Mesenchymal stem cell (in vitro differentiated cells and primary cell): Measurements from ENCODE around the gene DGKZ.

ENCODE experiments used
- DNase-seq: peaks from one replicate; pipeline ENCODE4 v3.0.0-alpha.2; 2013
- H2AFZ ChIP-seq: one replicate; pipeline ENCODE4 v1.6.1; 2013; ENCODE audit warnings: low read depth, mild to moderate bottlenecking, control low read depth, inconsistent platforms, low read length, moderate library complexity
- H2AK5ac ChIP-seq: 2 replicates; pipeline ENCODE4 v1.6.1; 2013; ENCODE audit warnings: low read length, moderate library complexity, mild to moderate bottlenecking, inconsistent platforms; ENCODE audit not compliant: severe bottlenecking
- H2BK120ac ChIP-seq: one replicate; pipeline ENCODE4 v1.6.1; 2013; ENCODE audit warnings: low read depth, mild to moderate bottlenecking, inconsistent platforms, low read length, moderate library complexity
- H2BK12ac ChIP-seq, 2 experiments: one replicate each; pipeline ENCODE4 v1.6.1; 2013; ENCODE audit warnings: inconsistent platforms in 2 of 2, low read length in 2 of 2, mild to moderate bottlenecking in 2 of 2, moderate library complexity in 2 of 2, control low read depth in 1 of 2
- H2BK15ac ChIP-seq: one replicate; pipeline ENCODE4 v1.6.1; 2013; ENCODE audit warnings: mild to moderate bottlenecking, low read depth, inconsistent platforms; ENCODE audit not compliant: poor library complexity, severe bottlenecking
- H2BK5ac ChIP-seq: 2 replicates; pipeline ENCODE4 v1.6.1; 2013; ENCODE audit warnings: low read depth, mild to moderate bottlenecking, low read length, control low read depth, inconsistent platforms; ENCODE audit not compliant: poor library complexity, severe bottlenecking
- H3K14ac ChIP-seq, 2 experiments: one replicate each; pipeline ENCODE4 v1.6.1; 2013; ENCODE audit warnings: inconsistent platforms in 2 of 2, low read length in 2 of 2, control low read depth in 1 of 2, mild to moderate bottlenecking in 1 of 2, moderate library complexity in 1 of 2
- H3K18ac ChIP-seq, 2 experiments: one replicate each; pipeline ENCODE4 v1.6.1; 2013; ENCODE audit warnings: inconsistent platforms in 2 of 2, low read length in 2 of 2, control low read depth in 1 of 2, low read depth in 1 of 2, mild to moderate bottlenecking in 1 of 2
- H3K23ac ChIP-seq, 2 experiments: one replicate each; pipeline ENCODE4 v1.6.1; 2013; ENCODE audit warnings: inconsistent platforms in 2 of 2, low read length in 2 of 2, mild to moderate bottlenecking in 2 of 2, moderate library complexity in 2 of 2, control low read depth in 1 of 2
- H3K27ac ChIP-seq: 2 replicates; pipeline ENCODE4 v1.5.1; 2013; ENCODE audit warnings: mild to moderate bottlenecking, moderate library complexity, low read length, control low read depth, inconsistent platforms; ENCODE audit not compliant: poor library complexity, severe bottlenecking
- H3K27me3 ChIP-seq, 2 experiments: 2 replicates each; pipeline versions ENCODE4 v1.6.1 to v1.7.0; 2013; ENCODE audit warnings: low read length in 2 of 2, mild to moderate bottlenecking in 2 of 2, moderate library complexity in 2 of 2, control low read depth in 1 of 2, inconsistent platforms in 1 of 2; ENCODE audit not compliant: control insufficient read depth in 1 of 2, insufficient read depth in 1 of 2
- H3K36me3 ChIP-seq, 2 experiments: 2 replicates each; pipeline versions ENCODE4 v1.6.1 to v1.7.0; 2013; ENCODE audit warnings: low read length in 2 of 2, control low read depth in 1 of 2, inconsistent platforms in 1 of 2, low read depth in 1 of 2, mild to moderate bottlenecking in 1 of 2; ENCODE audit not compliant: insufficient read depth in 2 of 2, control insufficient read depth in 1 of 2
- H3K4ac ChIP-seq, 2 experiments: one replicate each; pipeline ENCODE4 v1.6.1; 2013; ENCODE audit warnings: inconsistent platforms in 2 of 2, low read length in 2 of 2, mild to moderate bottlenecking in 2 of 2, moderate library complexity in 2 of 2, control low read depth in 1 of 2, low read depth in 1 of 2
- H3K4me1 ChIP-seq: 2 replicates; pipeline ENCODE4 v1.6.1; 2013; ENCODE audit warnings: low read depth, low read length, control low read depth; ENCODE audit not compliant: control insufficient read depth, insufficient read depth
- H3K4me2 ChIP-seq: 2 replicates; pipeline ENCODE4 v1.6.1; 2013; ENCODE audit warnings: low read length, mild to moderate bottlenecking, inconsistent platforms; ENCODE audit not compliant: poor library complexity, severe bottlenecking
- H3K4me3 ChIP-seq, 2 experiments: 2 replicates each; pipeline versions ENCODE4 v1.5.1 to v1.7.0; 2013; ENCODE audit warnings: low read length in 2 of 2, mild to moderate bottlenecking in 2 of 2, control low read depth in 1 of 2, low read depth in 1 of 2; ENCODE audit not compliant: insufficient read depth in 1 of 2
- H3K79me1 ChIP-seq: replicated peaks from 2 replicates; pipeline ENCODE4 v1.6.1; 2013; ENCODE audit warnings: mild to moderate bottlenecking, control low read depth, low read length, inconsistent platforms; ENCODE audit not compliant: poor library complexity, severe bottlenecking
- H3K9ac ChIP-seq: 2 replicates; pipeline ENCODE4 v1.7.0; 2013; ENCODE audit warnings: mild to moderate bottlenecking, low read length, moderate library complexity
- H3K9me3 ChIP-seq: 2 replicates; pipeline ENCODE4 v1.7.0; 2013; ENCODE audit warnings: mild to moderate bottlenecking, low read length; ENCODE audit not compliant: control insufficient read depth
- H4K8ac ChIP-seq: one replicate; pipeline ENCODE4 v1.6.1; 2013; ENCODE audit warnings: inconsistent platforms, mild to moderate bottlenecking, low read length, moderate library complexity
- H4K91ac ChIP-seq: one replicate; pipeline ENCODE4 v1.6.1; 2013; ENCODE audit warnings: mild to moderate bottlenecking, low read length, inconsistent platforms
- WGBS: methylation state at CpG from one replicate; pipeline ENCODE4 v1.1.7; 2013; ENCODE audit warnings: mixed read lengths; 5-methylcytosine and 5-hydroxymethylcytosine counted together

The DGKZ gene

GRCh38 chr11:46319074-46319453 lies 28.2 kb upstream of the DGKZ start:
- Histone ChIP-seq H3K9ac (no peak overlapping the region), H2BK120ac (no peak overlapping the region)

GRCh38 chr11:46321757-46322156 lies 25.5 kb upstream of the DGKZ start:
- Histone ChIP-seq H3K27me3 (no peaks in the 10 kb centered on the region), H4K8ac (no peak overlapping the region), H3K36me3 (peaks cover 62 to 66% of the 10 kb centered on the region in 2 experiments), H2BK120ac (no peak overlapping the region), H3K9me3 (no peaks in the 10 kb centered on the region), H3K79me1 (peaks cover 5% of the 10 kb centered on the region), H3K4me1 (no peaks in the 10 kb centered on the region), H2BK12ac (no peak overlapping the region), H3K4me2 (no peak overlapping the region), H2BK15ac (no peak overlapping the region), H4K91ac (no peak overlapping the region), H3K9ac (no peak overlapping the region), H3K14ac (no peak overlapping the region), H3K18ac (no peak overlapping the region), H3K4me3 (no peak overlapping the region), H2AFZ (no peak overlapping the region), H3K4ac (no peak overlapping the region), H2AK5ac (no peak overlapping the region), H3K27ac (no peak overlapping the region), H2BK5ac (no peak overlapping the region), H3K23ac (no peak overlapping the region)
- 95% methylated on average over 2 of the region's 2 CpGs for WGBS
- DNase-seq: no peak

More at GRCh38 chr11:46319074-46319453, 28.2 kb upstream of the DGKZ start:
- Histone ChIP-seq H3K27ac (no peak overlapping the region), H3K4me1 (no peaks in the 10 kb centered on the region), H2AK5ac (no peak overlapping the region), H3K14ac (no peak overlapping the region), H2BK12ac (no peak overlapping the region), H3K4me3 (no peak overlapping the region), H3K18ac (no peak overlapping the region), H3K23ac (no peak overlapping the region), H3K9me3 (no peaks in the 10 kb centered on the region), H3K4ac (no peak overlapping the region), H3K4me2 (no peak overlapping the region), H2BK15ac (no peak overlapping the region), H3K79me1 (peaks cover 10% of the 10 kb centered on the region), H2BK5ac (no peak overlapping the region), H3K36me3 (peaks cover 80 to 86% of the 10 kb centered on the region in 2 experiments), H4K91ac (no peak overlapping the region), H4K8ac (no peak overlapping the region), H3K27me3 (no peaks in the 10 kb centered on the region), H2AFZ (no peak overlapping the region)
- no peak for DNase-seq
- WGBS: 100% methylated on average over 4 of the region's 5 CpGs

- no peak overlapping the region for H2AK5ac ChIP-seq
- H3K23ac ChIP-seq: no peak overlapping the region
- no peak overlapping the region for H3K9ac ChIP-seq
- no peak overlapping the region for H3K4me2 ChIP-seq
- H2BK120ac ChIP-seq: no peak overlapping the region
- no peaks in the 10 kb centered on the region for H3K4me1 ChIP-seq
- H2BK5ac ChIP-seq: no peak overlapping the region
- no peak overlapping the region for H3K4me3 ChIP-seq
- no peak overlapping the region for H3K14ac ChIP-seq
- no peaks in the 10 kb centered on the region for H3K27me3 ChIP-seq
- no peak overlapping the region for H2AFZ ChIP-seq
- H3K9me3 ChIP-seq: no peaks in the 10 kb centered on the region
- DNase-seq: no peak
- peaks cover 3% of the 10 kb centered on the region for H3K79me1 ChIP-seq
- no peak overlapping the region for H4K8ac ChIP-seq
- H3K4ac ChIP-seq: no peak overlapping the region
- H2BK12ac ChIP-seq: no peak overlapping the region
- no peak overlapping the region for H2BK15ac ChIP-seq
- WGBS: 95% methylated on average over 6 of the region's 6 CpGs
- H3K27ac ChIP-seq: no peak overlapping the region
- no peak overlapping the region for H4K91ac ChIP-seq
- H3K36me3 ChIP-seq: peaks cover 52 to 56% of the 10 kb centered on the region in 2 experiments
- no peak overlapping the region for H3K18ac ChIP-seq
Observed at GRCh38 chr11:46322759-46323158, 24.5 kb upstream of the DGKZ start.

GRCh38 chr11:46326813-46327416 lies 20.3 kb upstream of the DGKZ start:
- H3K4ac ChIP-seq: no peak overlapping the region
- no peak overlapping the region for H4K91ac ChIP-seq
- no peak overlapping the region for H2AFZ ChIP-seq
- DNase-seq: no peak
- H3K23ac ChIP-seq: no peak overlapping the region
- H3K18ac ChIP-seq: no peak overlapping the region
- H4K8ac ChIP-seq: no peak overlapping the region
- H2BK120ac ChIP-seq: no peak overlapping the region
- H2AK5ac ChIP-seq: no peak overlapping the region
- H2BK15ac ChIP-seq: no peak overlapping the region
- no peak overlapping the region for H3K9ac ChIP-seq
- H3K79me1 ChIP-seq: no peaks in the 10 kb centered on the region
- H3K4me1 ChIP-seq: peaks cover 3% of the 10 kb centered on the region
- no peak overlapping the region for H3K4me3 ChIP-seq
- H3K9me3 ChIP-seq: no peaks in the 10 kb centered on the region
- H3K4me2 ChIP-seq: no peak overlapping the region
- no peak overlapping the region for H2BK5ac ChIP-seq
- H3K36me3 ChIP-seq: peaks cover 12 to 19% of the 10 kb centered on the region in 2 experiments
- 85% methylated on average over 10 of the region's 10 CpGs for WGBS
- H3K27ac ChIP-seq: no peak overlapping the region
- no peak overlapping the region for H2BK12ac ChIP-seq
- peaks cover 27% of the 10 kb centered on the region in 2 experiments for H3K27me3 ChIP-seq
- no peak overlapping the region for H3K14ac ChIP-seq
